GM12891 (cell line): ENCODE measurements around the gene KDM3A.

Experiments used
- PAX5 ChIP-seq: IDR thresholded peaks from 2 replicates; pipeline ENCODE4 v1.6.1; 2011; ENCODE audit warnings: low read length, moderate library complexity, mild to moderate bottlenecking; ENCODE audit not compliant: insufficient read depth, severe bottlenecking
- POLR2A ChIP-seq: IDR thresholded peaks from 2 replicates; pipeline ENCODE4 v1.6.1; 2011; ENCODE audit warnings: low read depth, low read length, control low read depth
- POLR2AphosphoS5 ChIP-seq: IDR thresholded peaks from 2 replicates; pipeline ENCODE4 v1.6.1; 2011; ENCODE audit warnings: low read depth, low read length, control low read depth
- POU2F2 ChIP-seq: IDR thresholded peaks from 2 replicates; pipeline ENCODE4 v1.6.1; 2011; ENCODE audit warnings: low read depth, mild to moderate bottlenecking, control low read depth, low read length, moderate library complexity
- SPI1 ChIP-seq: IDR thresholded peaks from 2 replicates; pipeline ENCODE4 v1.6.1; 2011; ENCODE audit warnings: low read depth, low read length, control low read depth
- TAF1 ChIP-seq: IDR thresholded peaks from 2 replicates; pipeline ENCODE4 v1.6.1; 2011; ENCODE audit warnings: low read depth, low read length, control low read depth

DNA sequence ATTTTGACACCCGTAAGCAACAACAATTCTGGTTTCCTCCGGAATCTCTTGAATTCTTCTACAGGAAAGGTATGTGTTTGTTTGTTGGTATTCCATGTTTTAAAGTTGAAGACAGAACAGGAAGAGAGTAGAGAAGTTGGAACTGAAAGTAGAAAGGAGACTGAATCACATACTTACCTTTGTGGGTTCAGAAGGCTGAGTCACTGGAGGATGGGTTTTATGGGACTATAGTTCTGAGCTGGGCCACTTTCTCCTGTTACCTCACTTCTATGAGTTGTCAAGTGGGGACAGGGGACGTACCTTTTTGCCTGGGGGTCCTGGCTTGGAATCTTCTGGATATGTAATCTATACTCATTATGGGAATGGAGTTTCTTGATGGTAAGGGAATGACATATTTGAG lies 40.9 kb downstream of the KDM3A start:
- no peak for TF ChIP-seq POLR2A
- TF ChIP-seq POLR2AphosphoS5 = no peak
- TF ChIP-seq TAF1 = no peak
- no peak for TF ChIP-seq SPI1
- no peak for TF ChIP-seq PAX5
- TF ChIP-seq POU2F2 = no peak
